GM18520 (cell line): ENCODE data around the gene CLP1.
"Not testable (repeated sequence)": the region's sequence is repeated elsewhere in the genome, so short reads cannot be mapped to it uniquely, and the experiment has no call there.

Source experiments
- ATAC-seq: cut with Tn5 transposase; IDR thresholded peaks from one replicate; pipeline ENCODE4 v1.9.1; 2021; ENCODE audit not compliant: unreplicated experiment

Gene CLP1

GRCh38 chr11:57640068-57640800 is 17.3 kb upstream of the CLP1 start:
- no peak for ATAC-seq

- no peak for ATAC-seq
These were observed 16.4 kb upstream of the CLP1 start for GRCh38 chr11:57641011-57641807.

- ATAC-seq, result no peak
These were observed 13.8 kb upstream of the CLP1 start for GRCh38 chr11:57643802-57644201.

GRCh38 chr11:57644748-57645688 is 12.5 kb upstream of the CLP1 start:
- no peak for ATAC-seq

- ATAC-seq, result no peak
These were observed 11.9 kb upstream of the CLP1 start for GRCh38 chr11:57645689-57646085.

- no peak for ATAC-seq
These were observed 11.3 kb upstream of the CLP1 start for GRCh38 chr11:57646194-57646798.

- ATAC-seq, result no peak
These were observed 10.7 kb upstream of the CLP1 start for GRCh38 chr11:57646799-57647303.

GRCh38 chr11:57647372-57647771 is 10.2 kb upstream of the CLP1 start:
- ATAC-seq, result no peak

GRCh38 chr11:57647960-57648800 is 9.4 kb upstream of the CLP1 start:
- no peak for ATAC-seq

GRCh38 chr11:57648801-57649735 is 8.5 kb upstream of the CLP1 start:
- no peak for ATAC-seq

- ATAC-seq, result no peak
These were observed 7.5 kb upstream of the CLP1 start, which contains the start of gene YPEL4 for GRCh38 chr11:57649826-57650738. Gene YPEL4 (minus strand): TSS chr11:57649912. CDS start chr11:57647107, 2,805 bp downstream.

- ATAC-seq, result no peak
These were observed 6.8 kb upstream of the CLP1 start for GRCh38 chr11:57650739-57651090.

GRCh38 chr11:57651408-57651807 is 6.2 kb upstream of the CLP1 start:
- ATAC-seq, result no peak

- not testable (repeated sequence) for ATAC-seq
These were observed 5.3 kb upstream of the CLP1 start for GRCh38 chr11:57652230-57652629.

- ATAC-seq, result no peak
These were observed 4.9 kb upstream of the CLP1 start for GRCh38 chr11:57652662-57653061.

GRCh38 chr11:57653163-57653562 is 4.4 kb upstream of the CLP1 start:
- ATAC-seq, result no peak

GRCh38 chr11:57656885-57657193 is 723 bp upstream of the CLP1 start:
- no peak for ATAC-seq

- ATAC-seq, result no peak
These were observed 430 bp downstream of the CLP1 start for GRCh38 chr11:57658023-57658361.
